ENCODE data around the gene UTY. TPM values are rescaled to one million over a fixed set of nuclear protein-coding genes. Genes with fewer than 3 reads are reported as not detected.

The UTY gene
- total and polyA plus RNA-seq, 9 donors, result 0.03 TPM; not detected in 8

GRCh38 chrY:13443146-13443545 lies 36.7 kb downstream of the UTY start:
- H3K27ac ChIP-seq, result no peak overlapping the region
- DNase-seq, result no peak
- TF ChIP-seq, protein P1, sequence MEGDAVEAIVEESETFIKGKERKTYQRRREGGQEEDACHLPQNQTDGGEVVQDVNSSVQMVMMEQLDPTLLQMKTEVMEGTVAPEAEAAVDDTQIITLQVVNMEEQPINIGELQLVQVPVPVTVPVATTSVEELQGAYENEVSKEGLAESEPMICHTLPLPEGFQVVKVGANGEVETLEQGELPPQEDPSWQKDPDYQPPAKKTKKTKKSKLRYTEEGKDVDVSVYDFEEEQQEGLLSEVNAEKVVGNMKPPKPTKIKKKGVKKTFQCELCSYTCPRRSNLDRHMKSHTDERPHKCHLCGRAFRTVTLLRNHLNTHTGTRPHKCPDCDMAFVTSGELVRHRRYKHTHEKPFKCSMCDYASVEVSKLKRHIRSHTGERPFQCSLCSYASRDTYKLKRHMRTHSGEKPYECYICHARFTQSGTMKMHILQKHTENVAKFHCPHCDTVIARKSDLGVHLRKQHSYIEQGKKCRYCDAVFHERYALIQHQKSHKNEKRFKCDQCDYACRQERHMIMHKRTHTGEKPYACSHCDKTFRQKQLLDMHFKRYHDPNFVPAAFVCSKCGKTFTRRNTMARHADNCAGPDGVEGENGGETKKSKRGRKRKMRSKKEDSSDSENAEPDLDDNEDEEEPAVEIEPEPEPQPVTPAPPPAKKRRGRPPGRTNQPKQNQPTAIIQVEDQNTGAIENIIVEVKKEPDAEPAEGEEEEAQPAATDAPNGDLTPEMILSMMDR (IDR thresholded peaks at IDR 0.05), result no peak
- no peak for TF ChIP-seq POLR2A (IDR thresholded peaks at IDR 0.05)
- no peak for TF ChIP-seq EP300 (IDR thresholded peaks at IDR 0.05)
- intact Hi-C loops (cut with DNase I), result no loop called here
- WGBS, 3 donors, result no CpG with 5 or more reads among the region's 7 CpGs
- no peak overlapping the region for H3K4me3 ChIP-seq
- H3K27me3 ChIP-seq, result no peaks in the 10 kb centered on the region
- no peaks in the 10 kb centered on the region for H3K9me3 ChIP-seq
- no peaks in the 10 kb centered on the region for H3K36me3 ChIP-seq
- no peaks in the 10 kb centered on the region for H3K4me1 ChIP-seq (ENCODE audit: insufficient read depth)

DNA sequence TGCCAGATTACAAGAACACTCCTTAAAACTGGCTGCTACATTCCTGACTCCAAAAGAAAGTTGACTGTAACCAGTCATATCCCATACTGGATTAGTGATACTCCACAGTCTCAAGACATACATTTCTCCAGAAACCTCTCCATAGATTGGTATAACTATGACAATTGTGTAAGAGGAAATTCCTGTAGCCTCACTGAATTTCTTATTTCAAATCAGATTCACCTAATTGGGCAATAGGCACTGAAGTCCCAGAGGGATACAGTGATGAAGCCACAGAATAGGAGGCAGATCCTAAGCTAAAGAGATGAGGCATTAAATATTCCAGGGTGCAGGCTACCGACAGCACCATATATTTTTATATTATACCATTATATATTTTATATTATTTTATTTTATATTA lies 39.0 kb downstream of the UTY start:
- no peaks in the 10 kb centered on the region for H3K4me1 ChIP-seq (ENCODE audit: insufficient read depth)
- TF ChIP-seq, protein P1 (IDR thresholded peaks at IDR 0.05), result no peak
- TF ChIP-seq POLR2A (IDR thresholded peaks at IDR 0.05), result no peak
- no peak for TF ChIP-seq EP300 (IDR thresholded peaks at IDR 0.05)
- intact Hi-C loops (cut with DNase I), result no loop called here
- no peak overlapping the region for H3K4me3 ChIP-seq
- no peaks in the 10 kb centered on the region for H3K27me3 ChIP-seq
- DNase-seq, result no peak
- no peaks in the 10 kb centered on the region for H3K36me3 ChIP-seq
- WGBS, 3 donors, result no CpG with 5 or more reads among the region's 1 CpG
- H3K27ac ChIP-seq, result no peak overlapping the region
- no peaks in the 10 kb centered on the region for H3K9me3 ChIP-seq

DNA sequence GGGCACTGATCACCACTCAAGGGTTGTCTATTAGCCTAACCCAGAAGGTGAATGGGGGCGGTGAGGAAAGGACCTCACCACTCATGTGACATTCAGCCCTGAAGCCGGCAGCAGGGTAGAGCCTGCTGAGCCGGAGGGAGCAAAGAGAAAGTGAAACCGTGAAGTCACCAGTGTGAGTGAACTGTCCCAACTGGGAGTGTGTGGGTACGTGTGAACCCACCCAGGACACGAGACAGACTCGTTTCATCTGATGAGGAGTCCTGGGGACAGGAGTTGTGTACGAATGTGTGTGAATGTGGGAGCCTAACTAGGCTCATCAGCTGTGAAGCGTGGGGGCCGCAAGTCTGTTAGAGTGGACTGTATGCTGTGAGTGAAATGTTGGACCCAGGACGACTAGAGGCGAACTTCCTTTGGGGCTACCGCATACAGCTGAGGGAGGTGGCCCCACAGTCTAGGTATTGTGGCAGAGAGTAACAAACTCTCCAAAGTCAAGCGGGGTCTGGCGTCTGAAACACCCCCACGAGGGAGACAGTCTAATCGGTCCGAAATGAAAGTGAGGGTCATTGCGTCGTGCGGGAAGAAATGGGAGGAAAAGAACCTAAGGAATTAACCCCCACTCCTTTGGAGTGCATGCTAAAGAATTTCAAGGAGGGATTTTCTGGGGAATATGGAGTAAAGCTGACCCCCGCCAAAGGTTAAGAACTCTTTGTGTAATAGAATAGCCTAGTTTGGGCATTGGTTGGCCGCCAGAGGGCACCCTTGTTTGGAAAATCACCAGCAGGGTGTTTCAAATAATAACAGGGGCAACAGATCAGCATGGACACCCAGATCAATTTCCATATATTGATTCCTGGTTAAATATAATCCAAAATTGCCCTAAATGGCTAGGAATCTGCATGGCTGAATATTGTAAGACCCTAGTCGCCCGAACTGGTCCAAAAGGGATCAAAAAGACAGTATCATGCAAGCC lies 43.6 kb downstream of the UTY start:
- Histone ChIP-seq H3K36me3 (no peaks in the 10 kb centered on the region), H3K4me1 (ENCODE audit: insufficient read depth) (no peaks in the 10 kb centered on the region), H3K27me3 (no peaks in the 10 kb centered on the region), H3K9me3 (no peaks in the 10 kb centered on the region), H3K4me3 (no peak overlapping the region), H3K27ac (no peak overlapping the region)
- no CpG with 5 or more reads among the region's 25 CpGs for WGBS, 3 donors
- intact Hi-C loops (cut with DNase I), result no loop called here
- no peak for DNase-seq
- TF ChIP-seq POLR2A (IDR thresholded peaks at IDR 0.05) (no peak), EP300 (IDR thresholded peaks at IDR 0.05) (no peak)
- TF ChIP-seq, protein P1 (IDR thresholded peaks at IDR 0.05), result no peak

DNA sequence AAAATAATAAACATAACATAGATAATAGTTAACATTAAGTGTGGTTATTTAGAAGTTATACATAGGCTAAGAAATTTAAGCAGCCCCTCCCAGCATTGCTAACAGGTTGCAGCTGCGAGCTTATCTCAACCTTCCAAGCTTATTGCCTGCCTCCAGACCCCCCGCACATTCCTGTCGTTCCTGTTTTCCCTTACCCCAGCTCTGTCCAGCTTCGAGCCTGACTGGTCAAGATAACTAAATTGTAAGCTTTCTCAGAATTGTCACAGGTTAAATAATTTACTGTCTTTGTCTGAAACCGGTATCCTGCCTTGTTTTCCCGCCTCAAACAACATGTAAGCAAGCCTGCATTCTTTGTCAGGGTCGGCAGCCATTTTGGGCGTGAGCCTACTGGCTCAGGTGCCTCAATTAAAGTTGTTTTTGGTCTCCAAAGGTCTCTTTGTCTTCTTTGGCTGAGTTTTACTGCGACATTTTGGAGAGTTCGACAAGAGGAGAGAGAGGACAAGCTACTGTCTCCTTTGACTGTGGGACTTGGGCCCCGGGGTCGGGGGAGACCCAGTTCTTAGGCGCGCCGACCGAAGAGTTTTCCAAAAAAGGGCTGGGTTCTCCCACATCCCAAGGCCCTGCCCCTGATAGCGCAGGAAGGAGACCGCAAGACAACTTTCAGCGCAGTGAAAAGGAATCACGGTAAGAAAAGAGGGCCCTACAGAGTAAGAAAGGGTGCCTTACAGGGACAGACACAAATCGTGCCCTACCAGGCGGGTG lies 44.4 kb downstream of the UTY start:
- TF ChIP-seq, protein P1 (IDR thresholded peaks at IDR 0.05), result no peak
- TF ChIP-seq EP300 (IDR thresholded peaks at IDR 0.05), result no peak
- TF ChIP-seq POLR2A (IDR thresholded peaks at IDR 0.05), result no peak
- Histone ChIP-seq H3K4me3 (no peak overlapping the region), H3K9me3 (no peaks in the 10 kb centered on the region), H3K27ac (no peak overlapping the region), H3K27me3 (no peaks in the 10 kb centered on the region), H3K36me3 (no peaks in the 10 kb centered on the region), H3K4me1 (ENCODE audit: insufficient read depth) (no peaks in the 10 kb centered on the region)
- DNase-seq, result no peak
- intact Hi-C loops (cut with DNase I), result no loop called here
- WGBS, 3 donors, result no CpG with 5 or more reads among the region's 22 CpGs
